ENCODE results near the gene RCAN1.

The RCAN1 gene

GRCh38 chr21:34649400-34649799 lies 34.5 kb upstream of the RCAN1 start:
- TF ChIP-seq MAX (IDR thresholded peaks at IDR 0.05) (no peak), USF1 (IDR thresholded peaks at IDR 0.05) (no peak), TEAD4 (IDR thresholded peaks at IDR 0.05) (no peak), RAD21 (IDR thresholded peaks at IDR 0.05; ENCODE audit: low read depth) (no peak), CREB1 (IDR thresholded peaks at IDR 0.05; ENCODE audit: low read depth) (no peak), FOXM1 (IDR thresholded peaks at IDR 0.05; ENCODE audit: borderline replicate concordance, low read depth) (no peak), TCF12 (IDR thresholded peaks at IDR 0.05; ENCODE audit: low read depth) (no peak), CEBPB (IDR thresholded peaks at IDR 0.05) (no peak), YY1 (IDR thresholded peaks at IDR 0.05; ENCODE audit: low read depth) (no peak), EGR1 (IDR thresholded peaks at IDR 0.05) (no peak), REST (IDR thresholded peaks at IDR 0.05; ENCODE audit: low read depth) (no peak), ZBTB7A (IDR thresholded peaks at IDR 0.05; ENCODE audit: low read depth) (no peak), NFIC (IDR thresholded peaks at IDR 0.05) (no peak), TAF1 (IDR thresholded peaks at IDR 0.05; ENCODE audit: low read depth) (no peak), EP300 (IDR thresholded peaks at IDR 0.05; ENCODE audit: borderline replicate concordance) (no peak)

GRCh38 chr21:34648739-34649297 lies 33.9 kb upstream of the RCAN1 start:
- TF ChIP-seq RAD21 (IDR thresholded peaks at IDR 0.05; ENCODE audit: low read depth) = no peak
- no peak for TF ChIP-seq REST (IDR thresholded peaks at IDR 0.05; ENCODE audit: low read depth)
- TF ChIP-seq TEAD4 (IDR thresholded peaks at IDR 0.05) = no peak
- TF ChIP-seq CREB1 (IDR thresholded peaks at IDR 0.05; ENCODE audit: low read depth) = no peak
- TF ChIP-seq YY1 (IDR thresholded peaks at IDR 0.05; ENCODE audit: low read depth) = no peak
- no peak for TF ChIP-seq FOXM1 (IDR thresholded peaks at IDR 0.05; ENCODE audit: borderline replicate concordance, low read depth)
- no peak for TF ChIP-seq EGR1 (IDR thresholded peaks at IDR 0.05)
- TF ChIP-seq MAX (IDR thresholded peaks at IDR 0.05) = no peak
- no peak for TF ChIP-seq CEBPB (IDR thresholded peaks at IDR 0.05)

GRCh38 chr21:34647555-34647954 lies 32.6 kb upstream of the RCAN1 start:
- no peak for TF ChIP-seq TCF12 (IDR thresholded peaks at IDR 0.05; ENCODE audit: low read depth)
- TF ChIP-seq CREB1 (IDR thresholded peaks at IDR 0.05; ENCODE audit: low read depth) = no peak
- TF ChIP-seq RAD21 (IDR thresholded peaks at IDR 0.05; ENCODE audit: low read depth) = no peak
- no peak for TF ChIP-seq CEBPB (IDR thresholded peaks at IDR 0.05)
- TF ChIP-seq YY1 (IDR thresholded peaks at IDR 0.05; ENCODE audit: low read depth) = no peak
- no peak for TF ChIP-seq ZBTB7A (IDR thresholded peaks at IDR 0.05; ENCODE audit: low read depth)
- no peak for TF ChIP-seq REST (IDR thresholded peaks at IDR 0.05; ENCODE audit: low read depth)
- no peak for TF ChIP-seq TEAD4 (IDR thresholded peaks at IDR 0.05)
- TF ChIP-seq EP300 (IDR thresholded peaks at IDR 0.05; ENCODE audit: borderline replicate concordance) = no peak
- no peak for TF ChIP-seq USF1 (IDR thresholded peaks at IDR 0.05)
- TF ChIP-seq NFIC (IDR thresholded peaks at IDR 0.05) = no peak
- TF ChIP-seq TAF1 (IDR thresholded peaks at IDR 0.05; ENCODE audit: low read depth) = no peak

GRCh38 chr21:34644825-34645224 lies 29.9 kb upstream of the RCAN1 start:
- no peak for TF ChIP-seq REST (IDR thresholded peaks at IDR 0.05; ENCODE audit: low read depth)
- TF ChIP-seq FOXM1 (IDR thresholded peaks at IDR 0.05; ENCODE audit: borderline replicate concordance, low read depth) = no peak
- TF ChIP-seq TAF1 (IDR thresholded peaks at IDR 0.05; ENCODE audit: low read depth) = no peak
- no peak for TF ChIP-seq USF1 (IDR thresholded peaks at IDR 0.05)
- TF ChIP-seq TCF12 (IDR thresholded peaks at IDR 0.05; ENCODE audit: low read depth) = no peak
- no peak for TF ChIP-seq NFIC (IDR thresholded peaks at IDR 0.05)
- TF ChIP-seq CEBPB (IDR thresholded peaks at IDR 0.05) = no peak
- no peak for TF ChIP-seq YY1 (IDR thresholded peaks at IDR 0.05; ENCODE audit: low read depth)
- TF ChIP-seq EGR1 (IDR thresholded peaks at IDR 0.05) = no peak
- TF ChIP-seq ZBTB7A (IDR thresholded peaks at IDR 0.05; ENCODE audit: low read depth) = no peak
- no peak for TF ChIP-seq EP300 (IDR thresholded peaks at IDR 0.05; ENCODE audit: borderline replicate concordance)
- no peak for TF ChIP-seq TEAD4 (IDR thresholded peaks at IDR 0.05)

Measured in Ishikawa (cell line).